Stimulated activated CD8-positive, alpha-beta memory T cell treated with anti-CD3 and anti-CD28 coated beads, Interleukin-15, amount 100 ng/mL, for 4 hours (primary cell): ENCODE results near the gene FN1.
A peak's percentile ranks its signal among the peaks of the same experiment; 100 is the strongest.
"Not testable (repeated sequence)": the region's sequence is repeated elsewhere in the genome, so short reads cannot be mapped to it uniquely, and the experiment has no call there.

Source experiments
- DNase-seq, 2 donors: peaks; one replicate each; pipeline ENCODE4 v3.0.0-alpha.2; 2020; ENCODE audit warnings: low read depth in 2 of 2

The FN1 gene

DNA sequence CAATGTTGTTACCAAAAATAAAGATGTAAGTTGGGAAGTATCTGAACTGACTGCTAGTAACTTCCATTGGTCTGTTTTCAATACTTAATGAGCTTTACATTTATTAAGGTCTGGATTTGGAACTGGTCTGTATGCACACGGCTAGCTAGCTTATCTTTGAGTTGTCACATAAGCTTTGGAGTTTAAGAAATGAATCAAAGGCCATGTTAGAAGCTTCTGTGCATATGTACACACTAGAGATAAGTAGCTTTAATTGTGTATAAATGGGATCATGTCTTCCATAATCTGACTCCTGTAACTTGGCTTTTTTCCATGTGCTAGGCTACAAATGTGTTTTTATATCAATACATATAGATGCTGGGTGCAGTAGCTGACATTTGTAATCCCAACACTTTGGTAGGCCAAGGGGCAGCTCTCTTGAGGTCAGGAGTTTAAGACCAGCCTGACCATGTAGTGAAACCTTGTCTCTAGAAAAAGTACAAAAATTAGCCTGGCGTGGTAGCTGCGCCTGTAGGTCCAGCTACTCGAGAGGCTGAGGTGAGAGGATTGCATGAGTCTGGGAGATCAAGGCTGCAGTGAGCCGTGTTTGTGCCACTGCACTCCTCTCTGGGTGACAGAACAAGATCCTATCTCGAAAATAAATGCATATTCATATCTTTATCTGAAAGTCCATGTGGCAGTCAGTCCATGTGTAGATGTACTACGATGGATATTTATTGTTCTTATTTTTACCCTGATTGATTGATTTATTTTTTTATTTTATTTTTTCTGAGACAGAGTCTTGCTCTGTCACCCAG is 96.8 kb downstream of the FN1 start:
- DNase-seq = no peak

DNA sequence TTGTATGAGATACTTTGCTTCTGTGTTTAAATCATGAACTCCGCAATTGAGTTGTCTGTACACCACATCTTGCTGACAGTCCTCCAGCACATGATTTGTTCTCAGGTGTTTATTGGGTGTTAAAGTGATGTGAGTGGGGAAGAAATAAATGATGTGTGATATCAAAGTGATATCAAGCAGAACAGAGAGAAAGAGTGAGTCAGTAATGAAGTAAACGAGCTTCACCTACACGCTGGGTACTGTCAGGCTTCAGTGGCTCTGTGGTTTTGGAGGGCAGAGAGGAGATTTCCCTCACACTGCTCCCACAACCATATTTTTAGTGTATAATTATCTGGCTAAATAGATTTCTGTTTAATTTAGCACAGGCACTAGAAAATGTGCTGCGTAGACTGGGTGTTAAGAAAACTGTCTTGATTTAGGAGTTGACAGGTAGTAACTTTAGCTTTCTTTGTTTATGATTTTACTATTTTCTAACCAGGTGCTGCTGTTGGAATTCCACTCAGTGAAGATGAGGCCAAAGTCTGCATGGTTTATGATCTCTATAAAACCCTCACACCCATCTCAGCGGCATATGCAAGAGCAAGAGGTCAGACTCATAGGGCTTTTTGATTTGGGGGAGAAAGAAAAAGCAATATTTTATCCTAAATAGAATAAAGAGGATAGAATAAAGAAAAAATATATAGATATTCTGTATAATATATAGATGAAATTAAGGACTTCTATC is 102.8 kb downstream of the FN1 start:
- DNase-seq = no peak

- no peak for DNase-seq
These were observed 107.8 kb downstream of the FN1 start for GRCh38 chr2:215328066-215328465.

DNA sequence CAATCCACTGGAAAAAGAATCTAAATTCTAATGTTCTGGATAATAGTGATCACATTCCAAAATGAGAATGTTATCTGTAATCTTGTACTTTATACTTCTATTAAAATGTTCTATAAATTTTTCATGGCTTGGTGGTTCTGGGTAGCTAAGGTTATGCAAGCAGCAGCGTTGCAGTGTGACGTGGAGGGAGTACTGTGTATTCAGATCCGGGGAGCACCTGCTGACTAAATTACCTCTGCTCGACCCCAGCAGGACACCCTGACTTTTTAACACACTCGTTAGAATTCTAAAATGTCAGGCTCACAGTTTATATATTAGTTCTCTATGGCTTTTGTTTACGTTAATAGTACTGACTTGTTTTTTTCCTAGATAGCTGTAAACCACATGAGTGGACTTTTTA is 111.1 kb downstream of the FN1 start:
- no peak for DNase-seq

- no peak for DNase-seq
These were observed 115.2 kb downstream of the FN1 start for GRCh38 chr2:215320679-215321078.

DNA sequence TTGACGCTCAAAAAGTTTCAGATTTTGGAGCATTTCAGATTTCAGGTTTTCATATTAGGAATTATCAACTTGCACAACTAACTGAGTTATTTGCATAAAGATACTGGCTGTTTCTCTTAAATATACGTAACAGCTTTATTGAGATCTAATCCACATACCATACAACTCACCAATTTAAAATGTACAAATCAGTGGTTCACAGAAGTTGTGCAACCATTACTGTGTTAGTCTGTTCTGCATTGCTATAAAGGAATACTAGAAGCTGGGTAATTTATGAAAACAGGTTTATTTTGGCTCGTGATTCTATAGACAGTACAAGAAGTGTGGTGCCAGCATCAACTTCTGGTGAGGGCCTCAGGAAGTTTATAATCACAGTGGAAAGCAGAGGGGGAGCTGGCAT is 115.8 kb downstream of the FN1 start:
- no peak for DNase-seq

GRCh38 chr2:215319500-215319899 is 116.4 kb downstream of the FN1 start:
- no peak for DNase-seq

DNA sequence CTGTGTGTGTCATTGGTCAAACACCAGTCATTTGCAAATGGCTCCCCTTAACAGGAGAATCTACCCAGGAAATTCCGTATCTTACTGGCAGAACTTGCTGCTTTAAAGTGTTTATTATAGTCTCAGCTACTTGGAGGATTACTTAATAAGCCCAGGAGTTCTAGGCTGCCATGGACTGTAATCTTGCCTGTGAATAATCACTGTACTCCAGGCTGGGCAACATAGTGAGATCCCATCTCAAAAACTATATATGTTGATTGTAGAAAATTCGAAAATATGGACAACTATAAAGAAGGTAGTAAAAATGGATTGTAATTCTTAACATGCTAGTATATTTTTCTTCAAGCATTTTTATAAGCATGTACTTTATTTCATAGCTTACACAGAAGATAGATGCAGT is 119.5 kb downstream of the FN1 start:
- no peak for DNase-seq

- no peak for DNase-seq
These were observed 120.6 kb downstream of the FN1 start for GRCh38 chr2:215315301-215315700.

GRCh38 chr2:215314896-215315295 is 121.0 kb downstream of the FN1 start:
- no peak for DNase-seq

DNA sequence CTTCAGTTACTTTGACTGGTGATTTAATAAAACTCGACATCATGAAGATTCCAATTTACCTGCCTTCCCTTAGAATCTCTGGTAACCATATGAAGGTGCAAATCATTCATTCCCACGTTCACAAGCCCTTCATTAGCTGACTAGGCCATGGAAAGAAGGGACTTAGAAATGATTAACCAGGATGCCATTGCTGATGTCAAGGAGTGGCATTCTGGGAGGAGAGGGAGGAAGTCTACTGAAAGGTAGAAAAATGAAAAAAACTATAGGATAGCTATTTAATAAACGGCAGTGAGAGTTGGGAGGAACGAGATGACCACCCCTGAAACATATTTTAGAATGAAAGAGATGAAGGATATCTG is 122.6 kb downstream of the FN1 start:
- DNase-seq = no peak

- peak; percentile 81 to 83 for DNase-seq
These were observed 124.1 kb downstream of the FN1 start, which contains the start of gene ATIC for GRCh38 chr2:215311625-215312396. Gene ATIC (plus strand): TSS chr2:215312059. CDS start chr2:215312143, 84 bp downstream.

- not testable (repeated sequence) for DNase-seq
These were observed 124.6 kb downstream of the FN1 start for GRCh38 chr2:215311259-215311624.
